Transverse colon (tissue), 4 donors: ENCODE data around the gene MYDGF.

Experiments used
- EP300 ChIP-seq: sonication (generic); formaldehyde crosslinking; IDR thresholded peaks from one replicate; pipeline ENCODE4 v1.6.1; 2017; ENCODE audit warnings: antibody characterized with exemption, low read depth
- POLR2A ChIP-seq: fragments of 450-650 bp; IDR thresholded peaks from one replicate; pipeline ENCODE4 v1.6.1; 2016; ENCODE audit warnings: antibody characterized with exemption, mild to moderate bottlenecking, moderate library complexity
- POLR2AphosphoS5 ChIP-seq, 3 donors: sonication (generic); formaldehyde crosslinking; IDR thresholded peaks; one replicate each; pipeline ENCODE4 v1.6.1; 2016; ENCODE audit warnings: antibody characterized with exemption in 3 of 3
- TF ChIP-seq, protein P1 (sequence below), 5 experiments: fragments of 200-600 bp in 3 of 5; fragments of 450-650 bp in 2 of 5; sonication (generic) in 3 of 5; IDR thresholded peaks; 1 replicate in 2 of 5; 2 replicates in 3 of 5; pipeline ENCODE4 v1.5.1; 2016 to 2017; ENCODE audit warnings: antibody characterized with exemption in 5 of 5, inconsistent platforms in 3 of 5, mild to moderate bottlenecking in 2 of 5, moderate library complexity in 1 of 5

DNA sequence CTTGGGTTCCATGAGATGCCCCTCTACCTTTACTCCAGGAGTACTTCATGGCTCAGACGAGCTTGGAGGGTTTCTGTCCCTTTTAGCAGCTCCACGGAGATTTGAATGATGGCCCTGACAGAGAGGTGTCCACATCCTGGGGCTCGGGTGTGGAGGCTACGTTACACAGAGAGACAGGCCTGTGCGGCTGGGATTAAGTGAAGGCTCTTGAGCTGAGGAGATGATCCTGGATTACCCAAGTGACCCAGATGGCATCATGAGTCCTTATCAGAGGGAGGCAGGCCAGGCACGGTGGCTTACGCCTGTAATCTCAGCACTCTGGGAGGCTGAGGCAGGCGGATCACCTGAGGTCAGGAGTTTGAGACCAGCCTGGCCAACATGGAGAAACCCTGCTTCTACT is 41.1 kb upstream of the MYDGF start:
- TF ChIP-seq EP300 (no peak), POLR2A (no peak), POLR2AphosphoS5 (IDR thresholded peaks at IDR 0.05) (no peak)
- TF ChIP-seq, protein P1, sequence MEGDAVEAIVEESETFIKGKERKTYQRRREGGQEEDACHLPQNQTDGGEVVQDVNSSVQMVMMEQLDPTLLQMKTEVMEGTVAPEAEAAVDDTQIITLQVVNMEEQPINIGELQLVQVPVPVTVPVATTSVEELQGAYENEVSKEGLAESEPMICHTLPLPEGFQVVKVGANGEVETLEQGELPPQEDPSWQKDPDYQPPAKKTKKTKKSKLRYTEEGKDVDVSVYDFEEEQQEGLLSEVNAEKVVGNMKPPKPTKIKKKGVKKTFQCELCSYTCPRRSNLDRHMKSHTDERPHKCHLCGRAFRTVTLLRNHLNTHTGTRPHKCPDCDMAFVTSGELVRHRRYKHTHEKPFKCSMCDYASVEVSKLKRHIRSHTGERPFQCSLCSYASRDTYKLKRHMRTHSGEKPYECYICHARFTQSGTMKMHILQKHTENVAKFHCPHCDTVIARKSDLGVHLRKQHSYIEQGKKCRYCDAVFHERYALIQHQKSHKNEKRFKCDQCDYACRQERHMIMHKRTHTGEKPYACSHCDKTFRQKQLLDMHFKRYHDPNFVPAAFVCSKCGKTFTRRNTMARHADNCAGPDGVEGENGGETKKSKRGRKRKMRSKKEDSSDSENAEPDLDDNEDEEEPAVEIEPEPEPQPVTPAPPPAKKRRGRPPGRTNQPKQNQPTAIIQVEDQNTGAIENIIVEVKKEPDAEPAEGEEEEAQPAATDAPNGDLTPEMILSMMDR (IDR thresholded peaks at IDR 0.05), result no peak
